ENCODE measurements around the gene SPTLC2.
A peak's percentile ranks its signal among the peaks of the same experiment; 100 is the strongest.
"Not testable (repeated sequence)": the region's sequence is repeated elsewhere in the genome, so short reads cannot be mapped to it uniquely, and the experiment has no call there.

SPTLC2 gene

DNA sequence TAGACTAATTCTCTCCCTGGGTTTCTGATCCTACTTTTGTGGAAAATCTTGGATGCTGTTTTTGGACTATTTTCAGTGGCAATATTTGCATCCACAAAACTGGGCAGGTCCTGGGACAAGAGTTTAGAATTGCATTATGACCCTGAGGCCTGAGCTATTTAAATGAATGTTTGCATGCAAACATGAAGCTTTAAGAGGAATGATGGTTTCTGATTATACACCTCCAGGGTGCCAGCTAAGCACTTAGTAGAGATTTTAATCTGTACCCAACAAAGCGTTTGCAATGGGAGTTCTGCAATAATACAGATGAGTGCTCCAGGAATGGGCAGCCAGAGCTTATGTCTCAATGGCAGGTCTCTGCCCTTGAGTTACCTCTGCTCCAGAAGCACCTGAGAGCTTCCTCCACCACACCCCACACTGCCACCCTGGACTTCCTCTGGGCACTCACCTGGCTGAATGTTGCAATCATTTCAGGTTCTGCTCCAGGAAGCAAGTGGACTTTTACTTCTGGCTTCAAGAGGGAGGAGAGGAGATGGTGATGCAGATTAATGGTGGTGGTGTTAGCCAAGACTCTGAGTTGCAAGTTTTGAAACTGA is 6.0 kb upstream of the SPTLC2 start:
- DNase-seq, result no peak

DNA sequence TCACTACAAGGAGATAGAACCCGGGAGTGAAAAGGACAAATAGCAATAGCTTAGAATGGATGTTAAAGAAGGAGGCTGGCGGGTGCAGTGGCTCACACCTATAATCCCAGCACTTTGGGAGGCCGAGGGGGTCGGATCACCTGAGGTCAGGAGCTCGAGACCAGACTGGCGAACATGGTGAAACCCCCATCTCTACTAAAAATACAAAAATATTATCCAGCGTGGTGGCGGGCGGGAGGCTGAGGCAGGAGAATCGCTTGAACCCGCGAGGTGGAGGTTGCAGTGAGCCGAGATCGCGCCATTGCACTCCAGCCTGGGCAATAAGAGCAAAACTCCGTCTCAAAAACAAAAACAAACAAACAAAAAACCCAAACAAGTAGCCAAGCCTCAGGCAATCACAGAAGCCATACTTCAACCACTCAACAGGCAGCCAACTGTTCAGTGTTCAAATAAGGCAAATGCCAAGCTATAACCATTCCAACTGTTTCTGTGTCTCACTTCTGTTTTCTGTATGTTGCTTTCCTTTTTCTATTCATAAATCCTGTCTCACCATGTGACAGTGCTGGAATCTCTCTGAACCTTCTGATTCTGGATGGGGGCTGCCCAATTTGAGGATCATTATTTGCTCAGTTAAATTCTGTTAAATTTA is 3.9 kb upstream of the SPTLC2 start:
- DNase-seq, result no peak

DNA sequence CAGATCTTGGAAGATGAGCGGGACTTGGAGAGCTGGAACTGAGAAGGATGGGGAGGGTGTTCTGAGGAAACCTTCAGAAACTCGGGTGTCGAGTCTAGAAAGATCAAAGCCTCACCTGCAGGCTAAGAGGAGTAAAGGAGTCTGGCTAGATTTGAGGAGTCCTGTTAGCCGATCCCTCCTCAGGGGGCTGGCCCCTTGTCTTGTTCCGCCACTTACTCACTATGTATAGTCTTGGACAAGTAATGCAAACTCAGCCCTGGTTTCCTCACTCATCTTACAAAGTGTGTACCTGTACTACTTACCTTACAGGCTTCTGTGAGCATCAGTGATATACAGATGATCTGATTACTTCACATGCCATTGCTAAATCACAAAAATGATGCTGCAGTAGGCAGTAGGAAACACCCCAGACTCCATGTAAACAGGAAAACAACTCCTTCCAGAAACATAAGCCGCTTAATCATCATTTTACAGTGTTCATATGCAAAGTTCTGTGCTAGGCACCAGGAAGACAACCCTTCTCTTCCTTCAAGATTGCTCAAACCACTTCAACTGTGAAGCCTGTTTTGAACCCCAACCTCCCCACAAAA is 2.0 kb upstream of the SPTLC2 start:
- DNase-seq, result no peak

DNA sequence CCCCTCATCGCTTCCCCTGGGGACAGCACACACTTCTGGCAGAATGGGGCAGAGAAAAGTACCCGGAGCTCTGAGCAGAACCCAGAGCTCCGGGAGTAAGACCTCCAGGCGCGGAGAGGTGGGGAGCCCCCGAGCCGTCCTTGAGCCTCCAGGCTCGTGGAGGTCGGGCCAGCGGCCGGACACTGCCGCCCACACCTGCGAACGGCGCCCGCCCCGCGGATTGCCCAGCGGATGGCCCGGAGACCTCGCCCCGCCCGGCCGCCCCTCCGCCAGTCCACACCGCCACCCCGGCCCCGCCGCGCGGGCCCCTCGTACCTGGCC is 344 bp downstream of the SPTLC2 start:
- DNase-seq, result no peak

DNA sequence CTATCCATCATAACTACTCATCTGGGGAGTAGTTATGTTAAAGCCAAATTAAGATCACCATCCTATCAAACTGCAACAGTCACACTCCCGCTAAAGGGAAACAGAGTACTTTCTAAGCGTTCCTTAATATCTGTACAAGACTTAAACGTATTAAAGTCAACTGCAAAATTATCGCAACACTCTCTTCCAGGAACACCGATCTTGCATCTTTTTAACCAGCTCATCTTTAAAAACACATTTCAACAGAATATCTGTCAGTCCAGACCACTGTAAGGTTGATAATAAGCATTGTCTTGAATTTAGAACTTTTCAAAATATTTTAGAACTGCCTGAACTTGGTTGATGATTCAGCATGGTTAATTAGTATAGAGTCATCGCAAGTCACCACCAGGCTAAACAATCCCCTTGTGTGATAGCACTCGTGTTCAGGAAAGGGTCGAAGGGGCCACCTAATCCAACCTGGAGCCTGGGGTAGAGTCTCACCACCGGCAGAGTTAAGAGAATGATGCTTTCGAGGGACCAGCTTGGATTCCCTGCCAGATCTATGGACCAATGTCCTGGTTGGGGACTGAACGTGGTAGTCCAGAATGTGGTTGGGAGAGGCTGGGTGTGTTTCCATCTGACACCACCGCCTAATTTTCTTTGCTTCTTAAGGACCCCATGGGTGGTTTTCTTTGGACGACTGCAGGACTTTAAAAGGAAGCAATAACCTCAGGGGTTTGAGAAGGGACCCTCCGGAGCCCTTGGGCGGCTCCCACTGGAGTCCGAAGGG is 890 bp downstream of the SPTLC2 start:
- peak; percentile 32 for DNase-seq

DNA sequence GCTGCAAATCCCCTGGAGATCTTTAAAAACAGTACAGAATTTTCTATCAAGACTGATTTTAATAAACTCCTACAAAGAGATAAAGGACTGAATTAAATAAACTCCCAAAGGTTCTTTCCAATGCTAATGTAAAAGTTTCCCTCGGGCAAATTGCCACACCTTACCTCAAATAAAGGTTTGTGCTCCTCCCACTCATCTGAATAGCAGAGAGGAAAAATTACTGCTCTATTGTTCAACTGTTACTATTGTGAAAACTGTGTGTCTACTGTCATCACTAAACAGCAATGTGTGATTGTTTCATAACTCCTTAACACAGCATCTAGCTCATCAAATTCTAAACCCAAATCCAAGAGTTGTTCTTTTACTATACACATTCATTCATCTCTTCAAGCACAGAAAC is 3.2 kb downstream of the SPTLC2 start:
- DNase-seq, result peak; percentile 41

DNA sequence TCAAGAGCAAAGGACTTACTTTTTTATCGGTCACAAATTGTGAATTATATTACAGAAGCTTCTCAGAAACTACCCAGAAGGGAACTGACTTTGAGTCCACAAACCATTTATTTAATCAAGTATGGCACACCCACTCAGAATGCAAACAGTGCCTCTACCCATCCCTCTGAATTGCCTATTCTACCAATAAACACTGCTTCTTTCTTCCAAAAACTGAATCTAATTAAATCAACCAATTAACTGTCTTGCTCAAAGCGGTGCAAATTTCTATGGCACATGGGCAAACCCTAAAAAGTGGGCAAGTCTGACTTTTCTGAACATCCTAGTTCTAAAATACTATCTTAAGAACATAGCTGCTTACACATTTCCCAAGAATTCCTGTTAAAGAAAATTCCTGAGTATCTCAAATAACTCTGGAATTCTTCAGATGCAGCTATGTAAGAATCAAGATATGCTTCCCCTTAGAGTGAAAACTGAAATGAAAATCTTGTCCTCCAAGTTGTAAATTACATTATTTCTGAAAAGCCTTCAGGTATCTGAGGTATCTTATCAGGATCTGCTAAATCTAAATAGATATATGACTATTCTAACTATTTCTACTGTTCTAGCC is 4.3 kb downstream of the SPTLC2 start:
- DNase-seq, result peak; percentile 5

DNA sequence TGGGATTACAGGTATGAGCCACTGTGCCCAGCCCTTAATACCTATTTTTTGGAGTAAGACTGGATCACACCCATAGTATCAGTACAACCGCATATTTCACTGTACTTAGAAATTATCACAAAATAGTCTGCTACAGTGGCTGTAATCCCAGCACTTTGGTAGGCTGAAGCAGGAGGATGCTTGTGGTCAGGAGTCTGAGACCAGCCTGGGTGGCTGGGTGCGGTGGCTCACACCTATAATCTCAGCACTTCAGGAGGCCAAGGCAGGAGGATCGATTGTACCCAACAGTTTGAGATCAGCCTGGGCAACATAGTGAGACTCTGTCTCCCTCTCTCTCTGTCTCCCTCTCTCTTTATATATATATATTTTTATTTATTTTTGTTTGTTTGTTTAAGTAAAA is 5.9 kb downstream of the SPTLC2 start:
- no peak for DNase-seq

DNA sequence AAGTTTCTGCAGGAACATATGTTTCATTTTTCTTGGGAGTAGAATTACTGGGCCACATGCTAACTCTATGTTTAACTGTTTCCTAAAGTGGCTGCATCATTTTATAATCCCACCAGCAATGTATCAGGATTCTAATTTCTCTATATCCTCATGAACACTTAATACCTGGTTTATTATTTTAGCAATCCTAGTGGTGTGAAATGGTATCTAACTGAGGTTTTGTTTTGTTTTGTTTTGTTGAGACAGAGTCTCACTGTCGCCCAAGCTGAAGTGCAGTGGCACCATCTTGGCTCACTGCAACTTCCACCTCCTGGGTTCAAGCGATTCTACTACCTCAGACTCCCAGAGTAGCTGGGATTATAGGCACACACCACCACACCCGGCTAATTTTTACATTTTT is 6.5 kb downstream of the SPTLC2 start:
- no peak for DNase-seq

DNA sequence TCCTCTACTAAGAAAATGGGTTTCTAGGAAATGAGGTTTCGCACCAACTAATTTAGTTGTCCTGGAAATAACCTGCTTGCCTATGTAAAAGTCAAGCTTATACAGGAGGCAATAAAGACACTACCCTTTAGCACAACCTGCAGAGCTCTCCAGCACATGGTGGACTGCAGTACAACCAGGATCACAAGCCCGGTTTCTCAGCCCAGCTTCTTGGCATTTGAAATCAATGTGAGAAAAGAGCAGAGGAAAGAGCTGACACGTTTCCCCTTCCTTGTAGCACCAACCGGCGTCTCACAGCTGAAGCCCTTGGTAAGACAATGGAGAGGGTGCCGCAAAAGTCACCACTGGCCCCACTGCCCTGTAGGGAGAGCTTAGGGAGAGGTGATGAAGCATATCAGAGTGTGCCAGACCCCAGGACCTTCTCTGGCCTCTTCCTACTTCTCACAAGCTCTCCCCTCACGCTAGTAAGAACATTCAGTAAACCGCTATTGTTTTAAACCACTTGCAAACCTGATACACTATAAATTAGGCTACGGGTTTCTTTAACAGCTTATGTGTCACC is 8.6 kb downstream of the SPTLC2 start:
- DNase-seq, result peak; percentile 82

DNA sequence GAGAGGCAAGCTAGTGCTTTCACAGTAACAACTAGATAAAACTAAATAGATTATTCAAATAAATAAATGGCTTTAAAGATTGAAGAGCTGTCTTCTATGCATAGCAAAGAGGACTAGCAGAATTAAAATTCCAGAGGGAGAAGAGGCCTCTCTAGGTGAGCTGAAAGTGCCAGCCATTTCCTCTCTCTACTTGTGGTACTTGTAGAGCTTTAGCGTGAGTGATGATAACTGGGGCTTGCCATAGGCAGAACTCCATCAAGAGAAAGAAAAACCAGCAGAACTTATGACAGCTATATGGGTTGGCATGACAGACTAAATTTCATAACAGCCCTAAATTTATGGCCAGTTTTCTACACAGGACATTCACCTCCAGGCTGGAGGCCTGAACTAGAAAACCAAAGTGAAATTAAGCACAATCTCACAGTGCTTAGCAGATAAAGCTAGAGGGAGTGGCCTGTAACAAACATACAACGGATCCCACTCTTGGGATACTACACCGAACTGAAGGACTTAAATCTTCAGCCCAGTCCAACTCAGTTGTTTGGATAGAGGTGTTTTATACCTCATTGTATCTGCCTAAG is 11.0 kb downstream of the SPTLC2 start:
- peak; percentile 74 for DNase-seq

DNA sequence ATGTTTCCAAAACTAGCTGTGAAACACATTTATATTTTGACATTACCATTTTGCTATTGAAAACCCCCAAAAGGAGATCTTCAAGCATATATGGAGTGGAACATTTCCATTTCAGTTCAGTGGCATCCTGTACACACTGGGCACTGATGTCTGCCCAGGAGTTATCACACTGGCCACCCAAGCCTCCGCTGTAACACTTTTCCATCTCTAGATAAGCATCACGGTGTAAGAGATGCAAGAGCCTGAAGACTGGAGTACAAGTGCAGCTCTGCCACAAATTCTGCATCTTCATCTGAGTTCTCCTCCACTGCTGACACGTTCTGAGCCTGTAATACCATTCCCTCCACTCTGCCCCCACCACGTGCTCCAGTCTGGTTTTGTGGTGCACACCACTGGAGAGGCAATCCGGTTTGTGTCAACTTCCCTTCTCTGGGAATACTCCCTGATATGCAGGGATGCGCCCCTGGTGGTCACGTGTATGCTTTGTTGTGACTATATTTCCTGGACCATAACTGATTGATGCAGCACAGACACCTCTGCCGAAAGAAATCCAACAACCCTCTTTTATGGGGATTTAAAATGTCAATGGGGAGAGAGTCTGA is 12.7 kb downstream of the SPTLC2 start:
- peak; percentile 43 for DNase-seq

DNA sequence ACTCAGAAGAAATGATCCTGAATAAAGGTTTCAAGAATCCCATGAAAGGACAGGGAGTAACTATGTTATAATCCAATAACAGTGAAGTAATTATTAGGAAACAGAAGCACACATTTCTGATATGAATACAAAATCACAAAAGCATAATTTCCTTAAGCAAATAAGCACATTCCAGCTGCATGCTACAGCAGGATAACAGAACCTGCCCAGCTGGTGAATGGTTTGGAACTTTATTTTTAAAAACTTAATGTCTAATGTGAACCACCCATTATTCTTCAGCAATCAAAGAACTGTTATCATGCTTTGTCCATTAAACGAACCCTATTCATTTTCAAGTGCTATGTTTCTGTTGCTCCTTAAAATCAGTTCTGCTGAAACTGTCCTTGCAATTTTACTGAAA is 13.4 kb downstream of the SPTLC2 start:
- no peak for DNase-seq

DNA sequence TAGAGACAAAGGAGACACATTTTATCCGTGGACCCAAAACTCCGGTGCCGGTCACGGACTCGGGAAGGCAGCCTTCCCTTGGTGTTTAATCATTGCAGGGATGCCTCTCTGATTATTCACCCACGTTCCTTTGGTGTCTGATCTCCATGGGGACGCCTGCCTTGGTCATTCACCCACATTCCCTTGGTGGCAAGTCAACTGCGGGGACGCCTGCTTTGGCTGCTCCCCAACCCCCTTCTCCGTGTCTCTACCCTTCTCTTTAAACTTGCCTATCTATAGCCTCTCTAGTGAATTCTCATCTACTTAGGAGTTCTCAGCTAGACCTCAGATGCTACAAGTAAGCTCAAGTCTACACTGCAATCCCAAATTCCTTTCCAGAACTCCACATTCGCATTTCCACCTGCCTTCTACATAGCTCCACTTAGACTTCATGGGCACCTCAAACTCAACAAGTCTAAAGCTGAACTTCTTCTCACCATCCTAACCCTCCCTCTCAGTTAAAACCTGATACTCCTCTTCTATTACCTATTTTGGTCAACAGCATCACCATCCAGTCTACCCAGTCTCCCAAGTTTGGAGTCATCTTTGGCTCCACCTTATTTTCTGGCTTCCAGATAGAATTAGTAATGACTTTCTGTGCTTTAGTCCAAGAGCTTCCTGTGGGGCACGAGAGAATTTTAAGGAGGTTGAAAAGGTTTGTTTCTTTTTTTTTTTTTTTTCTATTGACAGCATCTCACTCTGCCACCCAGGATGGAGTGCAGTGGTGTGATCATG is 14.4 kb downstream of the SPTLC2 start:
- DNase-seq, result no peak

DNA sequence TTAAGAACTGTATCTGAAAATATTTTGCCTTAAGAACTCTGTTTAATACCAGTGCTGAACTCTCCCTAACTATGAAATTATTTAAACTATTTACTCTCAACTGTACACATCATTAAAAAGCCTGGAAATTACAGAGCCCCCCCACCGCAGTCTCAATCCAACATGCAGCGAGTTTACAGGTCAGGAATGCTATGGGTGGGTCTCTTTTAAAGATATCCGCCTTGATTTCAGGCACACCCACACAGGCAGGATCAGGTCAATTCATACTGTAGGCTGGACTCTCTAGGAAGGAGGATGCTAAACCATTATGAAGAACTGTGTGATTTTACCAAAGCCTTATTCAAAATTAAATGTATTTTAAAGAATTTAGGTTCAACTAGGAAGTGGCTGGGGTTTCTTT is 16.5 kb downstream of the SPTLC2 start:
- peak; percentile 8 for DNase-seq

DNA sequence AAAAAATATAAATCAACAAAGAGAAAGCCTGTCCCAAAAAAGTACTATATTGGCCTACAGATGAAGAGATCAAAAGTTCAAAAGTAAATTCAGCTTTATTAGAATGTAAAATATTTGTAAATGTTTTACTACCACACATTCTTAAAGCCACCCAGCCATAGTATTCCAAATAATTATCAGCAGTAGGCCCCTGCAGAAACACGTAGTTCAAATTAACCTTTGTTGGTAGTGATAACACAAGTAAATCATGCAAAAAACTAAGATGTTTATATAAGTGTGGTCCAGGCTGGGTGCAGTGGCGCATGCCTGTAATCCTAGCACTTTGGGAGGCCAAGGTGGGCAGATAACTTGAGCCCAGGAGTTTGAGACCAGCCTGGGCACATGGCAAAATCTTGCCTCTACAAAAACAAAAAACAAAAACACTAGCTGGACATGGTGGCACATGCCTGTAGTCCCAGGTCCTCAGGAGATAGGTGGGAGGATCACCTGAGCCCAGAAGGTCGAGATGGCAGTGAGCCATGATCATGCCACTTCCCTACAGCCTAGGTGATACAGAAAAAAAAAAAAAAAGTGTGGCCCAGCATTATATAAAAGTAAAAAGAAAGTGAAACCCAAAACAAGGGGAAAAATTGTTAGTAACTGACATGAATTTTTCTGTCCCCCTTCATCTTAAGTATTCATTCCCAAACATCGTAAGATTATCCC is 17.9 kb downstream of the SPTLC2 start:
- peak; percentile 59 for DNase-seq

DNA sequence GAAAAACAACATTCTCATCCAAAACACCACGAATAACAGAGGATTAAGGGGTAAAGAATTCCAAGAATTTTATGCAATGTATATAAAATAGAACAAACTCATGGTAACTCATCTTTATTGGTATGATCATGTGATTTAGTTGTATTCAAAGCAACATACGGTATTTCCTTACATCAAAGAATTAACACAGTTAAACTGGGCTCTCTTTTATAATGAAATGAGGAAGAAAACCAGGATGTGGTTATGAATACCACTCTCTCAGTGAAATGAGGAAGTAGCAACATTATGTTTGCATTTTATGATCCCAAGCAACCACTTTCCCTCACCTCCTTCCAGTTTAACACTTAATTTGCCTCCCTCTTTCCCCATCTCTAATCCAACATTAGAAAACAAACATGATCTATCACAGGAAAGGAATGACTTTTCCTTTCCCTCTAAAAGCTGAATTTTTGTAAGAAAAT is 22.9 kb downstream of the SPTLC2 start:
- peak; percentile 88 for DNase-seq

DNA sequence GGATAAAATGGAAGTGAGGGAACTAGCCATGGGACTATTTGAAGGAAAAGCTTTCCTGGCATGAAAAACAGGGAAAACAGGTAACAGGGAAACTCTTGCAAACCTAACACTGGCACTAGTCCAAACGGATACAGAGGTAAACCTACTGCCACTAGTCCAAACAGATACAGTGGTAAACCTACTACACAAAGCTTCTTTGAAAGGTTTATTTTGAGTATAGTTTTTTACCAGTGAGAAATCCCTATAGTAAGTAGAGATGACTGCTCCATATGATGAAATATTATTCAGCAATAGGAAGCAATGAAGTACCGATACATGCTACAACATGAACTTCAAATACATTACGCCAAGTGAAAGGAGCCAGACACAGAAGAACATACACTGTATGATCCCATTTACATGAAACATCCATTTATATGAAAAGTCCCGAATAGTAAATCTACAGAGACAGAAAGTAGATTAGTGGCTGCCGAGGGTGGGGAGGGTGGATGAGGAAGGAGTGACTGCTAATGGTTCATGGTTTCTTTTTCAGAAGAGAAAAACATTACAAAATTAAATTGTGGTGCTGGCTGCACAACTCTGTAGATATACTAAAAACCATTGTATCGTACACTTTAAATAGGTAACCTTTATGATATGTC is 25.5 kb downstream of the SPTLC2 start:
- peak; percentile 30 for DNase-seq

DNA sequence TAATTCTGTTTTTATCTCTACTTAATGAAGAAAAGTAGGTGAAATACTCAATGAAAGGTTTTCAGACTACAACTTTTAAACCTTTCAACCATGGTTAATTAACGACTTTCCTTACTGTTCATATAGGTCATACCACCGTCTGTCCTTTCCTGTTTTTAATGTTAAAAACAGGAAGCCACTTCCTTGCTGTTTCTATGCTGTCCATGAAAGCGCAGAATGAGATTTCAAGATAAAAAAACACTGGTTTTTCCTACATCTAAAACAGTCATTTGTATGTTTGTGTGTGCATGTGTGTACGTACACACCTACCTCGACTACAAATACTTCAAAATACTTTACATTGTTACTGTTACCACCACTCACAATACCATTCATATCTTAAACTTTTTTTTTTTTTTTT is 27.3 kb downstream of the SPTLC2 start:
- DNase-seq, result peak; percentile 52

DNA sequence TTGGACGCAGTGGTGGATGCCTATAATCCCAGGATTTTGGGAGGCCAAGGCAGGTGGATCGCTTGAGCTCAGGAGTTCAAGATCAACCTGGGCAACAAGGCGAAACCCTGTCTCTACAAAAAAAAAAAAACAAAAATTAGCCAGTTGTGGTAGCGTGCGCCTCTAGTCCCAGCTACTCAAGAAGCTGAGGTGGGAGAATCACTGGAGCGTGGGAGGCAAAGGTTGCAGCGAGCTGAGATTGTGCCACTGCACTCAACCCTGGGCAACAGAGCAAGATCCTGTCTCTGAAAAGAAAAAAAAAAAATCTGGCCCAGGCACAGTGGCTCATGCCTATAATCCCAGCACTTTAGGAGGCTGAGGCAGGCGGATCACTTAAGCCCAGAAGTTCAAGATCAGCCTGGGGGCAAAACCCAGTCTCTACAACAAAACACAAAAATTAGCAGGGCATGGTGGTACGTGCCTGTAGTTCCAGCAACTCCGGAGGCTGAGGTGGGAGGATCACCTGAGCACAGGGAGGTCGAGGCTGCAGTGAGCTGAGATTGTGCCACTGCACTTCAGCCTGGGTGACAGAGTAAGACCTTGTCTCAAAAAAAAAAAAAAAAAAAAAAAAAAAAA is 27.9 kb downstream of the SPTLC2 start:
- not testable (repeated sequence) for DNase-seq

Data from OCI-M1 (cell line).